Choroid plexus epithelial cell (primary cell): ENCODE measurements around the gene MANEA.
"Not testable (repeated sequence)": the region's sequence is repeated elsewhere in the genome, so short reads cannot be mapped to it uniquely, and the experiment has no call there.

ENCODE experiments used
- DNase-seq: peaks from one replicate; pipeline ENCODE4 v3.0.0-alpha.2; 2010; ENCODE audit warnings: low read depth
- H3K4me3 ChIP-seq: 2 replicates; pipeline ENCODE4 v1.5.1; 2011; ENCODE audit warnings: low read depth, mild to moderate bottlenecking, control low read depth, low read length, moderate library complexity
- TF ChIP-seq, protein P1 (sequence below): conservative IDR thresholded peaks from 2 replicates; pipeline ENCODE4 v1.5.1; 2011; ENCODE audit warnings: low read depth, mild to moderate bottlenecking, control low read depth, inconsistent platforms, low read length, moderate library complexity

The MANEA gene

DNA sequence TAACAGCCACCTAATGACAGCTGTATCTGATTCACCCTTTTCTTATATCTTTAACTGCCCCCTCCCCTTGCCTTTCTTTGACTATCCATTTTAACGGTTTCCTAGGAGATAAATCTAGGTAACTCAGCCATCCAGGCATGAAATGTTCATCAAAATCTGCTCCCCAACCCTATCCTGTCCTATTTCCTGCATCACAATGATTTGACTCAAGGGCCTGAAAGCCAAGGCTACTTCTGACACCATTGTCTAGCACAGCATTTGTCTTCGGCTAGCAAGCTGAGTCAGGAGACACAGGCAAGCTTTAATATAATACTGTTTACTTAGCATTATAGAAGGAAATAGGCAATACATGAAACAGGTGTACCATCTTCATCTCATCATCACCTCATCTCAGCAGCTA, 31.6 kb upstream of the MANEA start:
- no peak for DNase-seq
- H3K4me3 ChIP-seq: no peak overlapping the region
- TF ChIP-seq, protein P1, sequence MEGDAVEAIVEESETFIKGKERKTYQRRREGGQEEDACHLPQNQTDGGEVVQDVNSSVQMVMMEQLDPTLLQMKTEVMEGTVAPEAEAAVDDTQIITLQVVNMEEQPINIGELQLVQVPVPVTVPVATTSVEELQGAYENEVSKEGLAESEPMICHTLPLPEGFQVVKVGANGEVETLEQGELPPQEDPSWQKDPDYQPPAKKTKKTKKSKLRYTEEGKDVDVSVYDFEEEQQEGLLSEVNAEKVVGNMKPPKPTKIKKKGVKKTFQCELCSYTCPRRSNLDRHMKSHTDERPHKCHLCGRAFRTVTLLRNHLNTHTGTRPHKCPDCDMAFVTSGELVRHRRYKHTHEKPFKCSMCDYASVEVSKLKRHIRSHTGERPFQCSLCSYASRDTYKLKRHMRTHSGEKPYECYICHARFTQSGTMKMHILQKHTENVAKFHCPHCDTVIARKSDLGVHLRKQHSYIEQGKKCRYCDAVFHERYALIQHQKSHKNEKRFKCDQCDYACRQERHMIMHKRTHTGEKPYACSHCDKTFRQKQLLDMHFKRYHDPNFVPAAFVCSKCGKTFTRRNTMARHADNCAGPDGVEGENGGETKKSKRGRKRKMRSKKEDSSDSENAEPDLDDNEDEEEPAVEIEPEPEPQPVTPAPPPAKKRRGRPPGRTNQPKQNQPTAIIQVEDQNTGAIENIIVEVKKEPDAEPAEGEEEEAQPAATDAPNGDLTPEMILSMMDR: no peak

- TF ChIP-seq, protein P1: no peak
- DNase-seq: no peak
- H3K4me3 ChIP-seq: no peak overlapping the region
Observed at GRCh38 chr6:95546148-95546547, 31.2 kb upstream of the MANEA start.

GRCh38 chr6:95547043-95547442, 30.3 kb upstream of the MANEA start:
- TF ChIP-seq, protein P1: no peak
- DNase-seq: no peak
- H3K4me3 ChIP-seq: no peak overlapping the region

GRCh38 chr6:95548188-95548786, 29.0 kb upstream of the MANEA start:
- no peak for DNase-seq
- TF ChIP-seq, protein P1: no peak
- H3K4me3 ChIP-seq: no peak overlapping the region

DNA sequence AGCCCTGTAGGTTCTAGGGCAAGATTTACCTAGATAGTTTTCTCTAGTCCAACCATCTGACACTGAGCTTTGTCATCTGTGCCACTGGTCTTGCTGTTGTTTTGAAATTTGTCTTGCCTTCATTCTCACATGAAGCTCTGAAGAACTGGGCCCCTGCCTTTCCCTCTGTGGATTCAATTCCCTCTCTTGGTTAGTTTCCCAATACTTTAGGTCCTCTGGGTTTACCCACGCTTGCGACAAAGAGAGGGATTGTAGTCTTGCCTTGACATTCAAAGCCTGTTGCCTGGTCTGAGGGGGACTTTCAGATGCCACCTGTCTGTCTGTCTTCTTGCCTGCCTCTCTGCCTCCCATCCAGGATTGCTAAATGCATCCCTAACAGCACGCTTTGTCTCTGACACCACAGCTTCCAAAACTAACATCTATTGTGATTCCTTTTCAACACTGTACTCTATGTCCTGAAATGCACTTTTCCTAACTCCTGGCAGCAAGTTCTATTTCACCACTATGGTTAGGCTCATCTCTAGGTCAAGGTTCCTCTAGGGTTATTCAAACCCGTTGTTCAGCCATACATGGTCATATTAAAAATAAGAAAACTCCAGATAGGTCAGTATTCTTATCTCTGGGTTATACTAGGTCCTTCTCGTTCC, 25.5 kb upstream of the MANEA start:
- no peak overlapping the region for H3K4me3 ChIP-seq
- no peak for DNase-seq
- TF ChIP-seq, protein P1: no peak

GRCh38 chr6:95553880-95554279, 23.5 kb upstream of the MANEA start:
- no peak overlapping the region for H3K4me3 ChIP-seq
- no peak for DNase-seq
- TF ChIP-seq, protein P1: no peak

DNA sequence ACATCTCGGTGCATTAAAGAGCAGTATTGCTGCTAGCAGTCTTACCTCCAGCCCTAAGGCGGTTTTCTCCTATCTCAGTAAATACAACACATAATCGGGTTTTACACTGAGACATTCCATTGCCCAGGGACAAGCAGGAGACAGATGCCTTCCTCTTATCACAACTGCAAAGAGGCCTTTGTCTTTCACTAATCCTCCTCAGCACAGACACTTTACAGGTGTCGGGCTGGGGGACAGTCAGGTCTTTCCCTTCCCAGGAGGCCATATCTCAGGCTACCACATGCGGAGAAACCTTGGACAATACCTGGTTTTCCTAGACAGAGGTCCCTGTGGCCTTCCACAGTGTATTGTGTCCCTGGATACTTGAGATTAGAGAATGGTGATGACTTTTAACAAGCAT, 16.4 kb upstream of the MANEA start:
- DNase-seq, H3K4me3 ChIP-seq: not testable (repeated sequence)
